SK-N-SH (cell line): Measurements from ENCODE around the gene RASGRF1.

Source experiments
- CHD2 ChIP-seq: fragments of 150-350 bp; IDR thresholded peaks from 2 replicates; pipeline ENCODE4 v1.6.1; 2018; ENCODE audit warnings: low read length; ENCODE audit not compliant: partially characterized antibody
- CTCF ChIP-seq: fragments of 200-600 bp; sonication (generic); IDR thresholded peaks from 2 replicates; pipeline ENCODE4 v1.6.1; 2017; ENCODE audit warnings: antibody characterized with exemption, mild to moderate bottlenecking, moderate library complexity
- EP300 ChIP-seq, 2 experiments: IDR thresholded peaks; 2 replicates each; pipeline versions ENCODE4 v1.4.0 to v1.6.1; 2012; ENCODE audit warnings: borderline replicate concordance in 1 of 2, low read depth in 1 of 2, low read length in 1 of 2
- FOXJ3 ChIP-seq: sonication (generic); formaldehyde crosslinking; IDR thresholded peaks from 2 replicates; pipeline ENCODE4 v1.5.1; 2020; ENCODE audit warnings: mild to moderate bottlenecking, missing genetic modification reagents
- GABPA ChIP-seq: IDR thresholded peaks from 2 replicates; pipeline ENCODE4 v1.4.0; 2012; ENCODE audit warnings: low read depth, mild to moderate bottlenecking
- IRF3 ChIP-seq: fragments of 150-350 bp; IDR thresholded peaks from 2 replicates; pipeline ENCODE4 v1.6.1; 2016; ENCODE audit warnings: mild to moderate bottlenecking, low read depth, low read length
- NRF1 ChIP-seq: IDR thresholded peaks from 2 replicates; pipeline ENCODE4 v1.6.1; 2012; ENCODE audit warnings: low read depth, mild to moderate bottlenecking, low read length
- POLR2AphosphoS5 ChIP-seq: IDR thresholded peaks from 2 replicates; pipeline ENCODE4 v1.6.1; 2012; ENCODE audit warnings: low read depth, low read length
- RAD21 ChIP-seq: IDR thresholded peaks from 2 replicates; pipeline ENCODE4 v1.6.1; 2012; ENCODE audit warnings: mild to moderate bottlenecking, low read length
- RFX5 ChIP-seq: IDR thresholded peaks from 2 replicates; pipeline ENCODE4 v1.6.1; 2012; ENCODE audit warnings: mild to moderate bottlenecking, improper control_type of control experiment, low read length
- SMC3 ChIP-seq: IDR thresholded peaks from 2 replicates; pipeline ENCODE4 v1.6.1; 2012; ENCODE audit warnings: low read depth, low read length, improper control_type of control experiment
- USF2 ChIP-seq: fragments of 150-350 bp; IDR thresholded peaks from 2 replicates; pipeline ENCODE4 v1.6.1; 2017; ENCODE audit warnings: antibody characterized with exemption, low read length, low read depth, borderline replicate concordance
- YY1 ChIP-seq: IDR thresholded peaks from 2 replicates; pipeline ENCODE4 v1.4.0; 2012; ENCODE audit warnings: low read depth, mild to moderate bottlenecking

GRCh38 chr15:78949461-78949860 lies 141.1 kb downstream of the RASGRF1 start:
- TF ChIP-seq CTCF (no peak), POLR2AphosphoS5 (no peak), IRF3 (no peak), RAD21 (no peak), CHD2 (no peak), EP300 (IDR thresholded peaks at IDR 0.05; ENCODE audit: borderline replicate concordance in 1 of 2, low read depth in 1 of 2, low read length in 1 of 2) (no peak), FOXJ3 (CRISPR knock-in tag) (no peak), GABPA (no peak), USF2 (no peak), SMC3 (no peak), NRF1 (no peak), YY1 (no peak), RFX5 (no peak)
